ENCODE results near the gene GARIN1A.
"Not testable (repeated sequence)": the region's sequence is repeated elsewhere in the genome, so short reads cannot be mapped to it uniquely, and the experiment has no call there.

DNA sequence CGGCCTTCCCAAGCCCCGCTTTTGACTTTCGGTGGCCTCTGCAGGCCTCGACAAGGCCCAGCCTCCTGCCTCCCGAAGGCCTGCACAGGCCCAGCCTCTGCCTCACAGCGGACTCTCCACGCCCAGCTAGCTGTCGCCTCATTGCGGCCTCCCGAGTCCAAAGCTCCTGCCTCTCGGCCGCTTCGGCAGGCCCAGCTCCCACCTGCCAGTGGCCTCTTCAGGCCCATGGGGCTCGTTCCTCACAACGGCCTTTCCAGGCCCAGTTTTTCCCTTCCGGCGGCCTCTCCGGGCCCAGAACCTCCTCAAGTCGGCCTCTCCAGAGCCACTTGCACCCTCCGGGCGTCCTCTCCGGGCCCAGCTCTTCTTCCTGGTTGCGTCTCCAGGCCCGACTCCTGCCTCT lies 19.5 kb upstream of the GARIN1A start:
- TF ChIP-seq, protein P1, sequence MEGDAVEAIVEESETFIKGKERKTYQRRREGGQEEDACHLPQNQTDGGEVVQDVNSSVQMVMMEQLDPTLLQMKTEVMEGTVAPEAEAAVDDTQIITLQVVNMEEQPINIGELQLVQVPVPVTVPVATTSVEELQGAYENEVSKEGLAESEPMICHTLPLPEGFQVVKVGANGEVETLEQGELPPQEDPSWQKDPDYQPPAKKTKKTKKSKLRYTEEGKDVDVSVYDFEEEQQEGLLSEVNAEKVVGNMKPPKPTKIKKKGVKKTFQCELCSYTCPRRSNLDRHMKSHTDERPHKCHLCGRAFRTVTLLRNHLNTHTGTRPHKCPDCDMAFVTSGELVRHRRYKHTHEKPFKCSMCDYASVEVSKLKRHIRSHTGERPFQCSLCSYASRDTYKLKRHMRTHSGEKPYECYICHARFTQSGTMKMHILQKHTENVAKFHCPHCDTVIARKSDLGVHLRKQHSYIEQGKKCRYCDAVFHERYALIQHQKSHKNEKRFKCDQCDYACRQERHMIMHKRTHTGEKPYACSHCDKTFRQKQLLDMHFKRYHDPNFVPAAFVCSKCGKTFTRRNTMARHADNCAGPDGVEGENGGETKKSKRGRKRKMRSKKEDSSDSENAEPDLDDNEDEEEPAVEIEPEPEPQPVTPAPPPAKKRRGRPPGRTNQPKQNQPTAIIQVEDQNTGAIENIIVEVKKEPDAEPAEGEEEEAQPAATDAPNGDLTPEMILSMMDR (IDR thresholded peaks at IDR 0.05), result not testable (repeated sequence)
- not testable (repeated sequence) for TF ChIP-seq POLR2A (IDR thresholded peaks at IDR 0.05)

All from vagina (tissue), 2 donors.